ENCODE data around the gene SLITRK1.

The SLITRK1 gene

DNA sequence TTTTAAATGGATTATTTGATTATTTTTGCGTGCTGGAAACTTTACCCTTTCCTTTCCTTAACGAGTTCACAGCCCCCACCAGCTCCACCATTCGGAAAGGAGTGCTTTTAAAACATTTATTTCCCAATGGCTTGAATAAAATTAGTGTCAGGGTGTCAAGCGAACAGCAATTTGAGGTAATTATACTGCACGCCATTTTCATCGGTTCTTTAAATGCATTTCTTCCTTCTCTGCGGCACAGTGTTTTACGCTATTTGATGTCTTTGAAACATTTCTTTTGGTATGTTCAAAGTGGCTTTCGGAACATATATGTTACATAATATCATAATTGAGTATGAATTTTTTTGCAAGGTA is 309 bp upstream of the SLITRK1 start:
- H3K4me3 ChIP-seq (ENCODE audit: low read length) = peak overlapping the region; percentile 83

DNA sequence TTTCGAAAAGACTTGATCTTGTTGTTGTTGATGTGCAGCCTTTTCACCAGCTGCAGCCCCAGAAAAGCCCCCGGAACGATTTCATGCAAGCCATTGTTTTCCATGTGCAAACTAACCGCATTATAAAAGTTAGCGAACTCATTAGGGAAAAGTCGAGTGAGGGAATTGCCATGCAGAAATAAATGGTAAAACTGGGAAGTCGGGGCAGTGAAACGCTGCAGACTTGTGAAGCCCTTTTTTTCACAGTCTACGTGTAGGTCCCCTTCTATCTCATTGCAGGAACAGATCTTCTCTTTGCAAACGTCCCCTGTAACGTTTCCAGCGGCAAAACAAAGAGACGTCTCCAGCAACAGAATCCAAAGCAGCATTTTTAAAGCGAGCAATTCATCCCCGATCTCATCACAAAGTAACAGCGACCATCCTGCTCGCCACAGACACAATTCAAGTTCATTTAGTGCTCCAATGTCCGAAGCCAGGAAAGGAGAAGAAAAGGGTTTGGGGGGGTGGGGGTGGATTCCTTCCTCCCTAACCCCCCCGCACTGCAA is 1.1 kb downstream of the SLITRK1 start:
- Histone ChIP-seq H3K4me3 (ENCODE audit: low read length) (peak overlapping the region; percentile 83), H3K27ac (ENCODE audit: low read length) (no peak overlapping the region), H3K4me1 (ENCODE audit: insufficient read depth, low read length) (peaks cover 26% of the 10 kb centered on the region), H3K27me3 (ENCODE audit: insufficient read depth, low read length) (peaks cover 86% of the 10 kb centered on the region), H3K9me3 (ENCODE audit: insufficient read depth, low read depth, low read length) (no peaks in the 10 kb centered on the region), H3K36me3 (ENCODE audit: insufficient read depth, low read depth, low read length) (no peaks in the 10 kb centered on the region), H3K9ac (ENCODE audit: low read depth, low read length) (no peak overlapping the region)

More for the DNA sequence above, 309 bp upstream of the SLITRK1 start:
- peaks cover 26% of the 10 kb centered on the region for H3K4me1 ChIP-seq (ENCODE audit: insufficient read depth, low read length)
- peaks cover 76% of the 10 kb centered on the region for H3K27me3 ChIP-seq (ENCODE audit: insufficient read depth, low read length)
- no peaks in the 10 kb centered on the region for H3K36me3 ChIP-seq (ENCODE audit: insufficient read depth, low read depth, low read length)
- H3K27ac ChIP-seq (ENCODE audit: low read length) = no peak overlapping the region
- no peaks in the 10 kb centered on the region for H3K9me3 ChIP-seq (ENCODE audit: insufficient read depth, low read depth, low read length)
- peak overlapping the region; percentile 40; the same call in 1 of the 2 replicates for H3K9ac ChIP-seq (ENCODE audit: low read depth, low read length)

DNA sequence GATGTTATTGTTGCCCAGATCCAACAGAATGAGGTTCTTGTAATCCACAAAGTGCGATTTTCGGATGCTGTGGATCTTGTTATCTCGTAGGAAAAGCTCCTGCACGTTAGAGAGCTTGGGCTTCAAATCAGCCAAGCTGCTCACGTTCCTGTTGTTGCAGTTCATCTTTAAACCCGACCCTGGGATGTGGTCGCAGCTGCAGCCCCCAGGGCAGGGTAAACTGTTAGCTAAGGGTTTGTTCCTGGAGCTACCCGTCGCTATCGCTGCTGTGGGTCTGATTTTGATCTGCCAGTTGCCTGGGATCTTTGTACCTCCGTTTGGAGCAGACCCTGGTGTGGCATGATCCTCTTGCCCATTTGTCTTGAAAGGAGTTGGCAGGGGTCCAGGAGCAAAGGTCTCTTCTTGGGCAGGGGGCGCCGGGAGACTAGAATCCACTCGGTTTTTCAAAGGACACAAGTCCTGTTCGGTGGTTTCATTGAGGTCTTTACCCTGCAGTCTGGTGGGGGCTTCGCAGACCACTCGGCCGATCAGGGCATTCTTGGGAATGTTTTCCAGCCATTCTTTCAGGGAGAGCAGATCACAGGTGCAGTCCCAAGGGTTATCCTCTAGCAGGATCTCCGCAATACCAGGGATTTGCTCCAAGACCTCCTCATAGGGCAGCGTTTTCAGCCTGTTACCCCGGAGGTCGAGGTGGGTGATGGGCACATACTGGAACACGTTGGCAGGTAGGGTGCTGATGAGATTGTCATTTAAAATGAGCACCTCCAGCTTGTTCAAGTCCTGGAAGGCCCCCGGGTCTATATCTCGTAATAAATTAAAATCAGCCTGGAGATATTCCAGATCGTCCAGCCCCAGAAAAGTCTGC is 1.8 kb downstream of the SLITRK1 start:
- Histone ChIP-seq H3K36me3 (ENCODE audit: insufficient read depth, low read depth, low read length) (no peaks in the 10 kb centered on the region), H3K4me1 (ENCODE audit: insufficient read depth, low read length) (peaks cover 26% of the 10 kb centered on the region), H3K27ac (ENCODE audit: low read length) (no peak overlapping the region), H3K9me3 (ENCODE audit: insufficient read depth, low read depth, low read length) (no peaks in the 10 kb centered on the region), H3K9ac (ENCODE audit: low read depth, low read length) (no peak overlapping the region), H3K4me3 (ENCODE audit: low read length) (peak overlapping the region; percentile 83), H3K27me3 (ENCODE audit: insufficient read depth, low read length) (peaks cover 86% of the 10 kb centered on the region)

DNA sequence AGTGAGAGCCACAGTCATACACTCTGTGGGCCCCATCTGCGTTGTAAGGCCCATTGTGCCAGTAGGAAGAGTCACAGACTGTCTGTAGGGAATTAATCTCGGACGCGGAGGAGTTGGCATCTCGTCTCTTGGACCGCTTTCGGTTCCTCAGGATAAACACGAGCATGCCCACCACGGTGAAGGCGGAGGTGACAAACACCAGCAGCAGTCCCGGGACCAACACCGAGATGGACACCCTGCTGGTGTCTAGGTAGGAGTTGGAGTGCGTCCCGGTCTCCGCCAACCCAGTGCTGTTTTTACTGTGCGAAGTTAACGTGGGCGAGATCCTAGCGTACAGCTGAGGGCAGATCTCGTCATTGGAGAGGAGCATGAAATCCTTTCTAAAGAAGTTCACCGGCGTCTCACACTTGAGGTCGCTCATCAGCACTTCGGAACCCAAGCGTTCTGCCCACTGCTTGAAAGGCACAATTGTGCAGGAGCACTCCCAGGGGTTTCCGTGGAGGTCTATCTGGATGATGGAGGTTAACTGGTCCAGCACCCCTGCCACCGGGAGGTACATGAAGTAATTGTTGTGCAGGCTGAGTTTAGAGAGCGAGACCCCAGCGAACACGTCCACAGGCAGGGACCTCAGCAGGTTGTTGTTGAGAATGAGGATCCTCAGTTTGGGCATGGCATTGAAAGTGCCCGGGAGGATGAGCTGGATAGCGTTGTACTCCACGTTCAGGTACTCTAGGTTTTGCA is 2.7 kb downstream of the SLITRK1 start:
- Histone ChIP-seq H3K27ac (ENCODE audit: low read length) (no peak overlapping the region), H3K9me3 (ENCODE audit: insufficient read depth, low read depth, low read length) (no peaks in the 10 kb centered on the region), H3K4me3 (ENCODE audit: low read length) (peak overlapping the region; percentile 83), H3K9ac (ENCODE audit: low read depth, low read length) (no peak overlapping the region), H3K4me1 (ENCODE audit: insufficient read depth, low read length) (peaks cover 26% of the 10 kb centered on the region), H3K36me3 (ENCODE audit: insufficient read depth, low read depth, low read length) (no peaks in the 10 kb centered on the region), H3K27me3 (ENCODE audit: insufficient read depth, low read length) (peaks cover 80% of the 10 kb centered on the region)

DNA sequence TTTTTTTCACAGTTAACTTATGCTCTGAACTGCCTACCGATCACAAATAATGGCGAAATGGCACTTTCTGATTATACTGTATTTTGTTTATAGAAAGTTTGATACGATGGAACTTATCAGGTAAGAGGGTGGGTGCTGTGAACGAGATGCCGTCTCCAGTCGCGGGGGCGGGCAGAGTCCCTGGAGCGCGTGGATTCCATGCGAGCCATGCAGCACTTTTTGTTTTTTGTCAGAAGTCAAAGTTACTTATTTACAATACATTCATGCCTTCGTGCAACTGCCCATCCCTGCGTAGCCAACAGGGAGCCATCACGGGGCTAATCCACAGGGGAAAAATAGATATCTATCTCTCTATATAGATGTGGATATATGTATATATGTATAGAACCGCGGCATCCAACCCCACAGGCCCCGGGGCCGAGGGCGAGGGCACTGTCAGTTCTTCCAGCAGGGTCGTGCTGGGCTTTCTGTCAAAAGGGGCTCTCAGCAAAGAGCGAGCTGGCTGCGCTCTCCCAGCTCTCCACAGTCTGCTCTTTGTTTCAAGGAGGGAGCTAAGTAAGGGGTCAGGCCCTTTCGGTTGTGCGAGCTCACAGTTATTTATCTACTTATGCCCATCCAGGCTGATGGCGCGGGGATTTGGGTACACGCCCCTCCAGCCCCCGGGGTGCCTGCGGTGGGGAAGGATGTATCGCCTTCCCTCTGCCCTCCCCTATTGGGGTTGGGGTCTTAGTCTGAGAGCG is 3.4 kb downstream of the SLITRK1 start:
- Histone ChIP-seq H3K27me3 (ENCODE audit: insufficient read depth, low read length) (peaks cover 72% of the 10 kb centered on the region), H3K27ac (ENCODE audit: low read length) (no peak overlapping the region), H3K9ac (ENCODE audit: low read depth, low read length) (no peak overlapping the region), H3K9me3 (ENCODE audit: insufficient read depth, low read depth, low read length) (no peaks in the 10 kb centered on the region), H3K4me3 (ENCODE audit: low read length) (peak overlapping the region; percentile 83), H3K36me3 (ENCODE audit: insufficient read depth, low read depth, low read length) (no peaks in the 10 kb centered on the region), H3K4me1 (ENCODE audit: insufficient read depth, low read length) (peaks cover 26% of the 10 kb centered on the region)

DNA sequence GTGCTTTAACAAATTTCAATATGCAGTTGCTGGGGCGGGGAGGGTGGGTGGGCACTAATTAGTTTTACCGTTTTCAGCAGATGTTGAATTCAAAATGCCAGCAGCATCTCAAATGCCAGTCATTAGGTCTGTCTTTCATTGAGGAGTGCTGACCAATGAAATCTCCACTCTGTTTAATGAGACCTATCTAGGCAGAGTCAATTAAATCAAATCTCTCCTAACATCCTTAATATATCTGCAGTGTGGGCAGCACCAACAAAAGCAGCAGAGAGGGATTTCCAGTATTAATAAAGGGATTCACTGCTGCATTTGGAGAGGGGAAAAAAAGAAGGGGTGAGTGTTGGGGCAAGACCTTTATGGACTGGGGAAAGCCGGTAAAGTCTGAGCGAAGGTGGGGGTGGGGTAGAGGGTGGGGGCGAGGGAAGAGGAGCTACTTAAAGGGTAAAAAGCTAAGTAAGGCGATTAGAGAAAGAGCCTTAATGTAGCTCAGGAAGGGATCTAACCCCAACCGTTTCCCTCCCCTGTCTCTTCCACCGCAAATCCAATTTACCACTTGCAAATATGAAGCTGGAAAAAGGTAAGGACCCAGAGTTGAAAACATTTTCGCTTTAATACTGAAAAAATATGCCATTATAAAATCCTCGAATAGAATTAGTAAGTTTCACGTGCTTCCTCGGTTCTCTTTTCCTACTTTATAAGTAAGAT is 4.5 kb downstream of the SLITRK1 start:
- Histone ChIP-seq H3K27me3 (ENCODE audit: insufficient read depth, low read length) (peaks cover 62% of the 10 kb centered on the region), H3K9ac (ENCODE audit: low read depth, low read length) (no peak overlapping the region), H3K4me3 (ENCODE audit: low read length) (peak overlapping the region; percentile 83; the same call in 1 of the 2 replicates), H3K4me1 (ENCODE audit: insufficient read depth, low read length) (peaks cover 26% of the 10 kb centered on the region), H3K9me3 (ENCODE audit: insufficient read depth, low read depth, low read length) (no peaks in the 10 kb centered on the region), H3K27ac (ENCODE audit: low read length) (no peak overlapping the region), H3K36me3 (ENCODE audit: insufficient read depth, low read depth, low read length) (no peaks in the 10 kb centered on the region)

DNA sequence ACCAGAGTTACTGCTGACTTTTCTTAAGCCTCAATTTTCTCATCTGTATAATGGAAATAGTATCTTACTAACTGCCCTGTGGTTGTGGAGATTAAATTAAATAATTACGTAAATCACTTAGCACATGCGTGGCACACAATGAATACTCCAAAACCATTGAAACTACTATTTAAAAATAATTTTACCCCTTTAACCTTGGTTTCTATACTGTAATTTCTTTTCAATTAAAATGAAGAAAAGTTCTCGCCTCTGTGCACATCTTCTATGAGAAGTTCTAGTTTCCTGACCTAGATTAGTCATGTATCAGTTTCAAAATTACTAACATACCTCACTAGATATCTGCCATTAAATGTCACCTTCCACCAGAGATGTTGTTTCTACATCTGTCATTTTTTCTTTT is 5.7 kb downstream of the SLITRK1 start:
- Histone ChIP-seq H3K36me3 (ENCODE audit: insufficient read depth, low read depth, low read length) (no peaks in the 10 kb centered on the region), H3K27ac (ENCODE audit: low read length) (no peak overlapping the region), H3K9ac (ENCODE audit: low read depth, low read length) (no peak overlapping the region), H3K27me3 (ENCODE audit: insufficient read depth, low read length) (peaks cover 49% of the 10 kb centered on the region), H3K4me1 (ENCODE audit: insufficient read depth, low read length) (peaks cover 26% of the 10 kb centered on the region), H3K9me3 (ENCODE audit: insufficient read depth, low read depth, low read length) (no peaks in the 10 kb centered on the region), H3K4me3 (ENCODE audit: low read length) (no peak overlapping the region)

DNA sequence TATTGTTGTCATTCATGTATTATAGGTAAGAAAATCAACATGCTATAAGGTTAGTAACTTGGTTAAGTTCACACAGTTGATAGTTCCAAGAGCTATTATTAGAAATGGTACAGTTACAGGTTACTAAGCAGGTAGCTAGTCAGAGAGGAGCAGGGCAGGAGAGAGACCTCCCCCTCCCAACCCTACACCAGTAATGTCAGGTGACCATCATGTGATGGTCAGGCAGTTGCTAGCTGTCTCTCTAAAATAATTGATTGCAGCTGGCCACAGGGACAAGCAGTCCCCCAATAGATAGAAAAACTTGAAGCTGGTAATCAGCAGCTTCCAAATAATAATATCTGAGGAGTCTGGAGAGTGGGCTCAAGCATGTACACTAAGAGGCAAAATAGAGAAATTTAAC is 14.6 kb downstream of the SLITRK1 start:
- Histone ChIP-seq H3K4me3 (ENCODE audit: low read length) (no peak overlapping the region), H3K9ac (ENCODE audit: low read depth, low read length) (no peak overlapping the region), H3K27ac (ENCODE audit: low read length) (no peak overlapping the region), H3K4me1 (ENCODE audit: insufficient read depth, low read length) (no peaks in the 10 kb centered on the region; the same call in 1 of the 2 replicates), H3K36me3 (ENCODE audit: insufficient read depth, low read depth, low read length) (no peaks in the 10 kb centered on the region), H3K9me3 (ENCODE audit: insufficient read depth, low read depth, low read length) (no peaks in the 10 kb centered on the region), H3K27me3 (ENCODE audit: insufficient read depth, low read length) (no peaks in the 10 kb centered on the region)

DNA sequence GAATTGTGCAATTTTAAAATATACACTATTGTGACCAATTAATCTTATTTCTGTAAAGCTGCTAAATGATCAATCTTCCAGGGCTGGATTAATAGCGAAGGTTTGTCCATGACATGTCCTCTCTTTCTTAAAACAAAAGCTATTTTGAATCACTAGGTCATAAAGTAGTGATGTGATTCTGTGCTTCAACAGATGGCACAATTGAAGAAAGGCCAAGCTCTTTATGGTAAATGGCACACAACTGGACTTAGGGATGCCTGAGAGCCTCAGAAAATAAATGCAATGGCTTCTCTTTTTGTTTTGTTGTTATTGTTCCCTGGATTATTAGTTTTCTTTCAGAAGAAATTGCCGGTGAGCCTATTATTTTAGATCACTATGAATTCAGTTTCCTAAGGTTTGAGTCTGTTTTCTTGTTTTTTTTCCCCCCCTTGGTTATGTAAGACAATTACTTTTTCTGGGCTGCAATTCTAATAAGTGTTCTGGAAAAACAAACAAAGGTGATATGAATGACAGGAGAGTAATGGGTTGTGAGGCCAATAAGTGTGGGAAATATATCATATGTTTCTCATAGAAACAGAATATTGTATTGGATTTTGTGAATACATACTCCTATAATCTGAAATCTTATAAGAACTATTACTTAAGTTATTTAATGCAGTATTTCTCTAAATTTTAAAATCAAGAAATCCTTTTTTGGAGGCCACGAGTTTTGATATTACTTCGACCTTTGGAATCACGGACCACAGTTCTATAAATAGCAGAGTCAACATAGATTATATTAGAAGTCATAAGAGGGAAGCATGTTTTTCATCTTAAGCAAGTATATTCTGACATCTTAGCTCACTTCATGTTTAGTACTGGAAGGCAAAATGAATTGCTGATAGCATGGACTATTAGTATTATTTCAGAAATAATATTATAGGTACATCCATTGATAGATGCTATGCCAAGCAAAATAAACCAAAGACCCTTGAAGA is 16.8 kb downstream of the SLITRK1 start:
- H3K27ac ChIP-seq (ENCODE audit: low read length) = no peak overlapping the region
- H3K4me1 ChIP-seq (ENCODE audit: insufficient read depth, low read length) = no peaks in the 10 kb centered on the region; the same call in 1 of the 2 replicates
- no peaks in the 10 kb centered on the region for H3K27me3 ChIP-seq (ENCODE audit: insufficient read depth, low read length)
- no peaks in the 10 kb centered on the region for H3K36me3 ChIP-seq (ENCODE audit: insufficient read depth, low read depth, low read length)
- H3K9me3 ChIP-seq (ENCODE audit: insufficient read depth, low read depth, low read length) = no peaks in the 10 kb centered on the region
- no peak overlapping the region for H3K4me3 ChIP-seq (ENCODE audit: low read length)
- H3K9ac ChIP-seq (ENCODE audit: low read depth, low read length) = no peak overlapping the region

DNA sequence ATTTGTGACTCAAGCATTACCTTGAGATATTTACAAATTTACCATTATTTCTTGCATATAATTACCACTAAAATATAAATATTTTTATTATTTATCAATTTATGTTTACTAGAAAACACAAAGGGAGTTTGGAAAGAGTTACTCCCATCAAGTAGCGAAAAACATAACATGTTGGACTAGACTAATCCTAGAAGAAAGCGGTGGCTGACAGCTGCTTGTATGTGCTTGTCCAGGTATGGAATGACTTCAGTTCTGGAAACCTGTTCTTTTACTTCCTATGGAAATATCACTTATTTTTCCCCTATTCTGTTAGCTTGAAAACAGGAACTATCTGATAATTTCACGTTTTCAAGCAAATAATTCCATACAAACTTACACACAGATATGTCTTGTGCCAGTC is 28.5 kb downstream of the SLITRK1 start:
- no peak overlapping the region for H3K27ac ChIP-seq (ENCODE audit: low read length)
- no peaks in the 10 kb centered on the region for H3K27me3 ChIP-seq (ENCODE audit: insufficient read depth, low read length)
- no peak overlapping the region for H3K9ac ChIP-seq (ENCODE audit: low read depth, low read length)
- H3K9me3 ChIP-seq (ENCODE audit: insufficient read depth, low read depth, low read length) = no peaks in the 10 kb centered on the region
- no peaks in the 10 kb centered on the region for H3K36me3 ChIP-seq (ENCODE audit: insufficient read depth, low read depth, low read length)
- no peaks in the 10 kb centered on the region for H3K4me1 ChIP-seq (ENCODE audit: insufficient read depth, low read length)
- no peak overlapping the region for H3K4me3 ChIP-seq (ENCODE audit: low read length)

All from iPS-20b (cell line).